Fibroblast of skin of back (primary cell): ENCODE measurements around the gene CISD3. TPM values are rescaled to one million over a fixed set of nuclear protein-coding genes. Genes with fewer than 3 reads are reported as not detected.

ENCODE experiments used
- DNase-seq: peaks from one replicate; pipeline ENCODE4 v3.0.0-alpha.2; 2013
- polyA plus RNA-seq, 2 experiments: library from polyadenylated mRNA; unstranded; fragments of 120-200 nt; gene quantifications; one replicate each; pipeline ENCODE4 v1.2.1, GENCODE V29; 2013; ENCODE audit not compliant: insufficient read length in 2 of 2

Gene CISD3
- 32.7 TPM for polyA plus RNA-seq (2013, experiment 1 of 2; ENCODE audit: insufficient read length)
- 22.8 TPM for polyA plus RNA-seq (2013, experiment 2 of 2; ENCODE audit: insufficient read length)

- DNase-seq: peak; percentile 88
Observed at GRCh38 chr17:38729886-38730525, at the start of gene CISD3. Gene CISD3, plus strand, starts transcription at chr17:38730341. Its CDS starts 18 bp downstream, at chr17:38730359.

GRCh38 chr17:38681096-38681495 lies 49.0 kb upstream of the CISD3 start:
- DNase-seq: no peak

- DNase-seq: no peak
Observed at GRCh38 chr17:38685491-38685890, 44.6 kb upstream of the CISD3 start.

- no peak for DNase-seq
Observed at GRCh38 chr17:38687286-38687685, 42.9 kb upstream of the CISD3 start.

GRCh38 chr17:38690386-38690785 lies 39.8 kb upstream of the CISD3 start:
- no peak for DNase-seq

GRCh38 chr17:38691154-38691553 lies 39.0 kb upstream of the CISD3 start:
- DNase-seq: no peak

- DNase-seq: no peak
Observed at GRCh38 chr17:38693700-38694329, 36.3 kb upstream of the CISD3 start.

- no peak for DNase-seq
Observed at GRCh38 chr17:38697061-38697820, 32.9 kb upstream of the CISD3 start.

GRCh38 chr17:38698760-38699159 lies 31.4 kb upstream of the CISD3 start:
- no peak for DNase-seq

GRCh38 chr17:38701504-38702165 lies 28.5 kb upstream of the CISD3 start:
- no peak for DNase-seq

GRCh38 chr17:38702166-38702915 lies 27.8 kb upstream of the CISD3 start:
- peak; percentile 90 for DNase-seq

GRCh38 chr17:38702916-38703741 lies 27.0 kb upstream of the CISD3 start:
- no peak for DNase-seq

- DNase-seq: no peak
Observed at GRCh38 chr17:38703742-38704605, 26.2 kb upstream of the CISD3 start.

- DNase-seq: peak; percentile 82
Observed at GRCh38 chr17:38704606-38705522, 25.3 kb upstream of the CISD3 start, which contains the start of gene MLLT6. Gene MLLT6, plus strand, starts transcription at chr17:38705273. Its CDS starts 360 bp downstream, at chr17:38705633.

- DNase-seq: no peak
Observed at GRCh38 chr17:38705523-38705802, 24.7 kb upstream of the CISD3 start.

GRCh38 chr17:38705803-38706504 lies 24.2 kb upstream of the CISD3 start:
- DNase-seq: peak; percentile 68

GRCh38 chr17:38706505-38707216 lies 23.5 kb upstream of the CISD3 start:
- DNase-seq: no peak
